ENCODE data around the gene NEIL3.

NEIL3 gene

GRCh38 chr4:177309522-177310371, at the start of gene NEIL3:
Gene NEIL3, plus strand, starts transcription at chr4:177309874. Its CDS starts 80 bp downstream, at chr4:177309954.
- DNase-seq: peak; percentile 75 to 97 (median 89)
- intact Hi-C loops (cut with DNase I): no loop called here

DNA sequence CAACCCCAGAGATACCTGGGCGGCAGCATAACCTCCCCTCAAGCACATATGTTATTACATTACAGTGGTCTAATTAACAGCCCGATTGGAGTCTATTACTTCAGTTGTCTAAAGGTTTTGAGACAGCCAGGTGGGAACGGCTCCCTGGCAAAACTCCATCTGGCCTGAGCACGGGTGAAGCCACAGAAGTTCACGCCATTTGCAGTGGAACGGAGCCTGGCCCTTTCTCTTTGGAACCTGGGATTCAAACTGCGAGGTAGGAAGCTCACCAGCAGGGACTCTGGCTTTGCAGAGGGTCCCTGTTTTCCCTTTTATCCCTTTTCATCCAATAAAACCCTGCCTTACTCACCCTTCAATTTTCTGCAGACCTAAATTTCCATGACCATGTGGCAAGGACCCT, 45.9 kb upstream of the NEIL3 start:
- intact Hi-C loops (cut with DNase I): no loop called here
- no peak for DNase-seq

GRCh38 chr4:177264788-177265422, 44.8 kb upstream of the NEIL3 start:
- intact Hi-C loops (cut with DNase I): no loop called here
- no peak for DNase-seq

- DNase-seq: no peak
- intact Hi-C loops (cut with DNase I): no loop called here
These were observed 43.9 kb upstream of the NEIL3 start for GRCh38 chr4:177265729-177266128.

DNA sequence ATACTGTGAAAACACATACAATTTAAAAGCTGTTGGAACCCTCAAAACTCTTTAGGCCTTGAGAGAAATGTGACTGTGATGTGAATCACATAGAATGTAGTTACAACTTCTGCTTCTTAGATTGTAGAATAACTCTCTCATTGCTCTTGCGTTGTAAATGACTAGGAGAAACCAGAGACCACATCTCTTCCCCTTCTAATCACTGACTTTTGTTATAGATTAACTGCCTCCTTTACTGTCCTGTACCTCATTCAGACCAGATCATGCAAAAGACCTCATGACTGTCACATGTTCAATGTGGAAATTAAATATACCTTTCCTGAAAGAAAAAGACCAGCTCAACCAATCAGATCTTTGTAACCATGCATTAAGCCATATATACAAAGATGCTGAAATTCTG, 43.2 kb upstream of the NEIL3 start:
- intact Hi-C loops (cut with DNase I): no loop called here
- no peak for DNase-seq

GRCh38 chr4:177267911-177268310, 41.8 kb upstream of the NEIL3 start:
- no peak for DNase-seq
- intact Hi-C loops (cut with DNase I): no loop called here

GRCh38 chr4:177271091-177271490, 38.6 kb upstream of the NEIL3 start:
- DNase-seq: no peak
- intact Hi-C loops (cut with DNase I): no loop called here

DNA sequence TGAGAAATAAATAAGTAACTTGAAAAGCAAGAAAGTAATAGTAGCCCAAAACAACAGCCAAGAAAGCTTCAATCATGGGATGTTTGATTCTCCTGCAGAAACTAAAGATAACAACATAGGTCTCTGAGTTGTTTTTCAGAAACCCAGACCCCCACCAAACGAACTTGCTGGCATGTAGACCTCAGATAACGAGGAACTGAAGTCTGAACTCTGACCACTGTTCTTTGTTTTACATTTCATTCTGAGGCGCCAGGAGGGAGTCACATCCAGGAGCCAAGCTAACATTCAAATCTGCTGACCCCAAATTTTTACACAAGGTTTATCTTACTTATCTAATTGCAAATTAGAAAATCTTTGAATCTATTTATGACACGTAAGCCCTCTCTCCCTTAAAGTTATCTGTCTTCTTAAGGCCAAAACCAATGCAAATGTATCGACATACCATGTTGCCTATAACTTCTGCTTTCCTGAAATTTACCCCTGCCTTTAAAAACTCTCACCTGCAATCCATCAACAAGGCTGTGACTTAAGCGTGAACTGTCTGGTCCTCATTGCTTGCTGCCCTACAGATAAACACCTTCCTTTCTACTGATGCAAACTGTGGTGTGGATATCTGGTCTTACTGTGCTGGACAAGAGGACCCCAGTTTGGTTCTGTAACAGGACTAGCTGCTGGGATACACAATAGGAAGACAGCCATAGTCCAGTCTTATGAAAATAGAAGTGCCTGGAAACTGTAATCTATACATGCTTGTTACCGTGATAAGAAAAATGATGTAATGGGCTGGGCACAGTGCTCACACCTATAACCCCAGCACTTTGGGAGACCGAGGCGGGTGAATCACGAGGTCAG, 37.5 kb upstream of the NEIL3 start:
- no peak for DNase-seq
- intact Hi-C loops (cut with DNase I): no loop called here

DNA sequence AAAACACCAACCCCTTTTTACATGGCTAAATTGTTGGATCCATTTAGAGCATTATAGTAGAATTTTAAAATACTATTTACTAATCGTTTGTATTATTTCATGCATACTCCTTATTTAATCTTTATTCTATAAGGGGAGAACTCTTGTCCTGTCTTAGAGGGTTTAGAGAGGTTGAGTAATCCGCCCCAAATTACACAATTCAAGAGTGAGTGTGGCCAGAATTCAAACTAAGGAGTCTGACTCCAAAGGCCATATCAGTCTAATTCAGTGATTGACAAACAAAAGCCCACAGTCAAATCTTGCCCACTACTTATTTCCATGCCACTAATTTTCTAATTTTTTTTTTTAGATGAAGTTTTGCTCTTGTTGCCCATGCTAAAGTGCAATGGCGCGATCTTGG, 33.7 kb upstream of the NEIL3 start:
- intact Hi-C loops (cut with DNase I): no loop called here
- DNase-seq: no peak

DNA sequence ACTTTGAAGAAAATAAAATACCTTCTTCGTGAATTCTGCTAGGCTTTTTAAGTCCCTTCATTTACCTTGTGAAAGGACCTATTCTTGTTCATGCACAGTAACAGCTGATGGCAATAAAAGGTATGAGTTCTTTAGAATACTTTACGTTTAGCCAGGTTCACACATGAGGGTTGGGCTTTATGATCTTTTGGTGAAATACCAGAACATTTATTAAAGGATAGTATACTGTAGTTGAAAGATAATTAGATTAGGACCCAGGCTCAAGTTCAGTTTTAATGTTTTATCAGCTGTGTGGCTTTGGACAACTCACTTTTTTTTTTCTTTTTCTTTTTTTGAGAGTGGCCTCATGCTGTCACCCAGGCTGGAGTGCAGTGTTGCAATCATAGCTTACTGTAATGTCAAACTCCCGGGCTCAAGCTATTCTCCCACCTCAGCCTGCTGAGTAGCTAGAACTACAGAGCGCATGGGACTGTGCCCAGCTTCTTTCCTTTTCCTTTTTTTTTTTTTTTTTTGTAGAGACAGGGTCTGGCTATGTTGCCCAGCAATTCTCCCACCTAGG, 28.2 kb upstream of the NEIL3 start:
- no peak for DNase-seq

GRCh38 chr4:177282284-177282835, 27.3 kb upstream of the NEIL3 start:
- no peak for DNase-seq
- intact Hi-C loops (cut with DNase I): no loop called here

More for the DNA sequence above, 28.2 kb upstream of the NEIL3 start:
- intact Hi-C loops (cut with DNase I): no loop called here

GRCh38 chr4:177283167-177283566, 26.5 kb upstream of the NEIL3 start:
- no peak for DNase-seq
- intact Hi-C loops (cut with DNase I): no loop called here

GRCh38 chr4:177285953-177286352, 23.7 kb upstream of the NEIL3 start:
- DNase-seq: no peak
- intact Hi-C loops (cut with DNase I): no loop called here

GRCh38 chr4:177287255-177287654, 22.4 kb upstream of the NEIL3 start:
- intact Hi-C loops (cut with DNase I): no loop called here

GRCh38 chr4:177288335-177288734, 21.3 kb upstream of the NEIL3 start:
- DNase-seq: no peak
- intact Hi-C loops (cut with DNase I): no loop called here

More at GRCh38 chr4:177287255-177287654, 22.4 kb upstream of the NEIL3 start:
- DNase-seq: no peak

DNA sequence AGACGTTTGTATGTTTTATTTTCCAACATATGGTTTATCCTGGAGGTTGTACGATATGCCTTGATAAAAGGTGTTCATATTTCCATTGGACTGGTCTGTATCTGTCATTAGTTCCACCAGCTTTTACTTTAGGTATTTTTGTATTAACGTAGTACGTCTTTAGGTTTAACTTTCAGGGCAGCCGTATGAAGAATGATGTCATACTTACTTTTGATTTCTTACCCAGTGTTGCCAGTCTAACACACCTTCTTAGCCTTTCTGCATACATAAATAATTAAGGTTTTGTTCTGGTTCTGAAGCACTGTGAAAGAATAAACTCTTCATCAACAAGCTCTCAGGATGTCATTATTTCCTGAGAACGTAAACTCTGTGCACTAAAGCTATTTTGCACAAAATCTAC, 18.9 kb upstream of the NEIL3 start:
- no peak for DNase-seq
- intact Hi-C loops (cut with DNase I): no loop called here

GRCh38 chr4:177292171-177292570, 17.5 kb upstream of the NEIL3 start:
- no peak for DNase-seq
- intact Hi-C loops (cut with DNase I): no loop called here

- no peak for DNase-seq
- intact Hi-C loops (cut with DNase I): no loop called here
These were observed 16.3 kb upstream of the NEIL3 start for GRCh38 chr4:177293208-177294033.

- intact Hi-C loops (cut with DNase I): no loop called here
These were observed 11.8 kb upstream of the NEIL3 start for GRCh38 chr4:177297785-177298391.

More at GRCh38 chr4:177297785-177298391, 11.8 kb upstream of the NEIL3 start:
- DNase-seq: no peak
